ENCODE results near the gene PPA2.

DNA sequence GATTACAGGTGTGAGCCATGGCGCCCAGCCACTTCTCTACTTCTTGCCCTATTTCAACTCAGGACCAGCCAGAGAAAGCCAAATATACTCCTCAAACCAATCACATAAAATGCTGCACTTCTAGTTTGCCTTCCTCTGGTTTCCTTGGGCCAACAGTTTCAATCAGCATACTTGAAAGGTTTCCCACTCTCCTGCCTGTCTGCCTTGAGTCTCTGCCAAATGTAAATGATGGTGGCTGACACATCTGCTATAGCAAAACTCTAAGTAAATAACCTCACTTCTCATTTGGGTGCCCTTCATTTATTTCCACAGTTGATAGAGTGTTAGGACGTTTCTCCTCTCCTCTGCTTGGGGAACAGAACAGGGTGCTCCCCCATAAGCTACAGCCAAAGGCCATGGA is 36.4 kb upstream of the PPA2 start:
- TF ChIP-seq, protein P1, sequence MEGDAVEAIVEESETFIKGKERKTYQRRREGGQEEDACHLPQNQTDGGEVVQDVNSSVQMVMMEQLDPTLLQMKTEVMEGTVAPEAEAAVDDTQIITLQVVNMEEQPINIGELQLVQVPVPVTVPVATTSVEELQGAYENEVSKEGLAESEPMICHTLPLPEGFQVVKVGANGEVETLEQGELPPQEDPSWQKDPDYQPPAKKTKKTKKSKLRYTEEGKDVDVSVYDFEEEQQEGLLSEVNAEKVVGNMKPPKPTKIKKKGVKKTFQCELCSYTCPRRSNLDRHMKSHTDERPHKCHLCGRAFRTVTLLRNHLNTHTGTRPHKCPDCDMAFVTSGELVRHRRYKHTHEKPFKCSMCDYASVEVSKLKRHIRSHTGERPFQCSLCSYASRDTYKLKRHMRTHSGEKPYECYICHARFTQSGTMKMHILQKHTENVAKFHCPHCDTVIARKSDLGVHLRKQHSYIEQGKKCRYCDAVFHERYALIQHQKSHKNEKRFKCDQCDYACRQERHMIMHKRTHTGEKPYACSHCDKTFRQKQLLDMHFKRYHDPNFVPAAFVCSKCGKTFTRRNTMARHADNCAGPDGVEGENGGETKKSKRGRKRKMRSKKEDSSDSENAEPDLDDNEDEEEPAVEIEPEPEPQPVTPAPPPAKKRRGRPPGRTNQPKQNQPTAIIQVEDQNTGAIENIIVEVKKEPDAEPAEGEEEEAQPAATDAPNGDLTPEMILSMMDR (IDR thresholded peaks at IDR 0.05) = no peak
- TF ChIP-seq POLR2A (IDR thresholded peaks at IDR 0.05) (no peak), POLR2AphosphoS5 (IDR thresholded peaks at IDR 0.05; ENCODE audit: insufficient read depth in 1 of 2, low read depth in 1 of 2) (no peak)

Measured in vagina (tissue), 2 donors.